ENCODE measurements around the gene ASAP3.
A peak's percentile ranks its signal among the peaks of the same experiment; 100 is the strongest.

The ASAP3 gene

GRCh38 chr1:23478896-23479665 is 4.9 kb downstream of the ASAP3 start:
- no peak overlapping the region for H3K4me3 ChIP-seq (ENCODE audit: low read depth in 1 of 5, low read length in 5 of 5)
- H3K27ac ChIP-seq (ENCODE audit: low read depth, low read length), result peak overlapping the region; percentile 39
- H3K36me3 ChIP-seq (ENCODE audit: control insufficient read depth in 5 of 5, insufficient read depth in 5 of 5, low read length in 5 of 5), result no peaks in the 10 kb centered on the region
- H3K27me3 ChIP-seq (ENCODE audit: control insufficient read depth in 5 of 5, insufficient read depth in 4 of 5, low read length in 5 of 5), result no peaks in the 10 kb centered on the region
- H3K4me1 ChIP-seq (ENCODE audit: control insufficient read depth in 5 of 5, insufficient read depth in 5 of 5, low read length in 5 of 5), result peaks cover 3 to 50% (median 44%) of the 10 kb centered on the region in 5 donors
- H3K9ac ChIP-seq (ENCODE audit: low read length in 5 of 5), result peak overlapping the region in 3 of 5 donors; percentile 39 to 46 (median 41)
- no peaks in the 10 kb centered on the region for H3K9me3 ChIP-seq (ENCODE audit: control insufficient read depth in 5 of 5, low read length in 5 of 5)

GRCh38 chr1:23477359-23478144 is 6.4 kb downstream of the ASAP3 start:
- H3K27me3 ChIP-seq (ENCODE audit: control insufficient read depth in 5 of 5, insufficient read depth in 4 of 5, low read length in 5 of 5), result no peaks in the 10 kb centered on the region
- peaks cover 3 to 43% (median 35%) of the 10 kb centered on the region in 5 donors for H3K4me1 ChIP-seq (ENCODE audit: control insufficient read depth in 5 of 5, insufficient read depth in 5 of 5, low read length in 5 of 5)
- no peak overlapping the region for H3K9ac ChIP-seq (ENCODE audit: low read length in 5 of 5)
- no peaks in the 10 kb centered on the region for H3K36me3 ChIP-seq (ENCODE audit: control insufficient read depth in 5 of 5, insufficient read depth in 5 of 5, low read length in 5 of 5)
- H3K4me3 ChIP-seq (ENCODE audit: low read depth in 1 of 5, low read length in 5 of 5), result no peak overlapping the region
- no peaks in the 10 kb centered on the region for H3K9me3 ChIP-seq (ENCODE audit: control insufficient read depth in 5 of 5, low read length in 5 of 5)
- no peak overlapping the region for H3K27ac ChIP-seq (ENCODE audit: low read depth, low read length)

GRCh38 chr1:23475641-23476040 is 8.3 kb downstream of the ASAP3 start:
- Histone ChIP-seq H3K4me3 (ENCODE audit: low read depth in 1 of 5, low read length in 5 of 5) (no peak overlapping the region), H3K9me3 (ENCODE audit: control insufficient read depth in 5 of 5, low read length in 5 of 5) (no peaks in the 10 kb centered on the region), H3K9ac (ENCODE audit: low read length in 5 of 5) (no peak overlapping the region), H3K27me3 (ENCODE audit: control insufficient read depth in 5 of 5, insufficient read depth in 4 of 5, low read length in 5 of 5) (no peaks in the 10 kb centered on the region), H3K36me3 (ENCODE audit: control insufficient read depth in 5 of 5, insufficient read depth in 5 of 5, low read length in 5 of 5) (no peaks in the 10 kb centered on the region), H3K4me1 (ENCODE audit: control insufficient read depth in 5 of 5, insufficient read depth in 5 of 5, low read length in 5 of 5) (peaks cover 8 to 49% (median 41%) of the 10 kb centered on the region in 5 donors), H3K27ac (ENCODE audit: low read depth, low read length) (no peak overlapping the region)

- Histone ChIP-seq H3K9ac (ENCODE audit: low read length in 5 of 5) (no peak overlapping the region), H3K9me3 (ENCODE audit: control insufficient read depth in 5 of 5, low read length in 5 of 5) (no peaks in the 10 kb centered on the region), H3K4me1 (ENCODE audit: control insufficient read depth in 5 of 5, insufficient read depth in 5 of 5, low read length in 5 of 5) (peaks cover 9 to 51% (median 45%) of the 10 kb centered on the region in 5 donors), H3K27ac (ENCODE audit: low read depth, low read length) (no peak overlapping the region), H3K36me3 (ENCODE audit: control insufficient read depth in 5 of 5, insufficient read depth in 5 of 5, low read length in 5 of 5) (no peaks in the 10 kb centered on the region), H3K27me3 (ENCODE audit: control insufficient read depth in 5 of 5, insufficient read depth in 4 of 5, low read length in 5 of 5) (no peaks in the 10 kb centered on the region), H3K4me3 (ENCODE audit: low read depth in 1 of 5, low read length in 5 of 5) (no peak overlapping the region)
These were observed 8.8 kb downstream of the ASAP3 start for GRCh38 chr1:23475134-23475628.

GRCh38 chr1:23473037-23473800 is 10.8 kb downstream of the ASAP3 start:
- Histone ChIP-seq H3K4me3 (ENCODE audit: low read depth in 1 of 5, low read length in 5 of 5) (no peak overlapping the region), H3K9ac (ENCODE audit: low read length in 5 of 5) (peak overlapping the region in 1 of 5 donors; percentile 7), H3K4me1 (ENCODE audit: control insufficient read depth in 5 of 5, insufficient read depth in 5 of 5, low read length in 5 of 5) (peaks cover 5 to 50% (median 33%) of the 10 kb centered on the region in 5 donors), H3K36me3 (ENCODE audit: control insufficient read depth in 5 of 5, insufficient read depth in 5 of 5, low read length in 5 of 5) (no peaks in the 10 kb centered on the region), H3K9me3 (ENCODE audit: control insufficient read depth in 5 of 5, low read length in 5 of 5) (no peaks in the 10 kb centered on the region), H3K27me3 (ENCODE audit: control insufficient read depth in 5 of 5, insufficient read depth in 4 of 5, low read length in 5 of 5) (no peaks in the 10 kb centered on the region), H3K27ac (ENCODE audit: low read depth, low read length) (no peak overlapping the region)

GRCh38 chr1:23472351-23473036 is 11.5 kb downstream of the ASAP3 start:
- peak overlapping the region in 1 of 5 donors; percentile 6 for H3K9ac ChIP-seq (ENCODE audit: low read length in 5 of 5)
- no peaks in the 10 kb centered on the region for H3K27me3 ChIP-seq (ENCODE audit: control insufficient read depth in 5 of 5, insufficient read depth in 4 of 5, low read length in 5 of 5)
- no peak overlapping the region for H3K27ac ChIP-seq (ENCODE audit: low read depth, low read length)
- H3K4me3 ChIP-seq (ENCODE audit: low read depth in 1 of 5, low read length in 5 of 5), result no peak overlapping the region
- no peaks in the 10 kb centered on the region for H3K9me3 ChIP-seq (ENCODE audit: control insufficient read depth in 5 of 5, low read length in 5 of 5)
- peaks cover 5 to 50% (median 31%) of the 10 kb centered on the region in 5 donors for H3K4me1 ChIP-seq (ENCODE audit: control insufficient read depth in 5 of 5, insufficient read depth in 5 of 5, low read length in 5 of 5)
- no peaks in the 10 kb centered on the region for H3K36me3 ChIP-seq (ENCODE audit: control insufficient read depth in 5 of 5, insufficient read depth in 5 of 5, low read length in 5 of 5)

- Histone ChIP-seq H3K36me3 (ENCODE audit: control insufficient read depth in 5 of 5, insufficient read depth in 5 of 5, low read length in 5 of 5) (no peaks in the 10 kb centered on the region), H3K27ac (ENCODE audit: low read depth, low read length) (peak overlapping the region; percentile 54), H3K9me3 (ENCODE audit: control insufficient read depth in 5 of 5, low read length in 5 of 5) (no peaks in the 10 kb centered on the region), H3K4me3 (ENCODE audit: low read depth in 1 of 5, low read length in 5 of 5) (no peak overlapping the region), H3K27me3 (ENCODE audit: control insufficient read depth in 5 of 5, insufficient read depth in 4 of 5, low read length in 5 of 5) (no peaks in the 10 kb centered on the region), H3K9ac (ENCODE audit: low read length in 5 of 5) (no peak overlapping the region), H3K4me1 (ENCODE audit: control insufficient read depth in 5 of 5, insufficient read depth in 5 of 5, low read length in 5 of 5) (peaks cover 5 to 50% (median 31%) of the 10 kb centered on the region in 5 donors)
These were observed 12.4 kb downstream of the ASAP3 start for GRCh38 chr1:23471473-23472075.

GRCh38 chr1:23470282-23471070 is 13.5 kb downstream of the ASAP3 start:
- H3K27ac ChIP-seq (ENCODE audit: low read depth, low read length), result peak overlapping the region; percentile 54
- H3K9me3 ChIP-seq (ENCODE audit: control insufficient read depth in 5 of 5, low read length in 5 of 5), result no peaks in the 10 kb centered on the region
- H3K4me3 ChIP-seq (ENCODE audit: low read depth in 1 of 5, low read length in 5 of 5), result no peak overlapping the region
- no peaks in the 10 kb centered on the region for H3K36me3 ChIP-seq (ENCODE audit: control insufficient read depth in 5 of 5, insufficient read depth in 5 of 5, low read length in 5 of 5)
- peaks cover 5 to 47% (median 29%) of the 10 kb centered on the region in 5 donors for H3K4me1 ChIP-seq (ENCODE audit: control insufficient read depth in 5 of 5, insufficient read depth in 5 of 5, low read length in 5 of 5)
- H3K27me3 ChIP-seq (ENCODE audit: control insufficient read depth in 5 of 5, insufficient read depth in 4 of 5, low read length in 5 of 5), result no peaks in the 10 kb centered on the region
- H3K9ac ChIP-seq (ENCODE audit: low read length in 5 of 5), result peak overlapping the region in 1 of 5 donors; percentile 11

Measured in subcutaneous abdominal adipose tissue (tissue), 5 donors.